Measurements from ENCODE around the gene CFAP251. TPM values are rescaled to one million over a fixed set of nuclear protein-coding genes. Genes with fewer than 3 reads are reported as not detected.

The CFAP251 gene
- total and polyA plus RNA-seq, 7 donors: 0.68 to 3.0 (median 1.1) TPM; not detected in 1

DNA sequence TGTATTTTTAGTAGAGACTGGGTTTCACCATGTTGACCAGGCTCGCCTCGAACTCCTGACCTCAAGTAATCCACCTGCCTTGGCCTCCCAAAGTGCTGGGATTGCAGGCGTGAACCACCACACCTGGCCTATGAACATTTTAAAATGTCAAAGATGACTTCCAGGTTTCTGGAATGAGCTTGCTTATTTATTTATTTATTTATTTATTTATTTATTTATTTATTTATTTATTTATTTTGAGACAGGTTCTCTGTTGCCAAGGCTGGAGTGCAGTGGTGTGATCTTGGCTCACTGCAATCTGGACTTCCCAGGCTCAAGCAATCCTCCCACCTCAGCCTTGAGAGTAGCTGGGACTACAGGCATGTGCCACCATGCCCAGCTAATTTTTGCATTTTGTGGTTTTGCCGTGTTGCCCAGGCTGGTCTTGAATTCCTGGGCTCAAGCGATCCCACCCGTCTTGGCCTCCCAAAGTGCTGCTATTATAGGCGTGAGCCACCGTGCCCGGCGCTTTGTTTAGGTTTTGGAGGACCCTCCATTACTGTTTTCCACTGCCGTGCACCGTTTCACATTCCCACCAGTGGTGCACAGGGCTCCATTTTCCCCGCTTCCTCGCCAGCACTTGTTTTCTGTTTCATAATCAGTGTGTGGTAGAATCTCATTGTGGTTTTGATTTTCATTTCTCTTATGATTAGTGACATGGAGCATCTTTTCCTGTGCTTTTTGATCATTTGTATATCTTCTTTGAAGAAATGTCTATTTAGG lies 6.4 kb upstream of the CFAP251 start:
- no peak for TF ChIP-seq CTCF (IDR thresholded peaks at IDR 0.05)
- TF ChIP-seq POLR2A (IDR thresholded peaks at IDR 0.05): no peak
- TF ChIP-seq EP300 (IDR thresholded peaks at IDR 0.05): no peak
- intact Hi-C loops (cut with DNase I): no loop called here
- Histone ChIP-seq H3K4me1 (no peaks in the 10 kb centered on the region), H3K36me3 (peaks cover 0 to 87% (median 30%) of the 10 kb centered on the region in 4 donors), H3K27me3 (no peaks in the 10 kb centered on the region), H3K4me3 (no peak overlapping the region), H3K9me3 (no peaks in the 10 kb centered on the region), H3K27ac (no peak overlapping the region)
- no peak for DNase-seq
- WGBS, 2 donors: 87 to 95% methylated on average over 14 of the region's 14 CpGs

- Histone ChIP-seq H3K9me3 (no peaks in the 10 kb centered on the region), H3K27ac (no peak overlapping the region), H3K4me1 (peaks cover 0 to 8% (median 0%) of the 10 kb centered on the region in 4 donors), H3K36me3 (peaks cover 0 to 65% (median 21%) of the 10 kb centered on the region in 4 donors), H3K4me3 (no peak overlapping the region), H3K27me3 (no peaks in the 10 kb centered on the region)
- no peak for DNase-seq
- intact Hi-C loops (cut with DNase I): no loop called here
- WGBS, 2 donors: 84 to 86% methylated on average over 5 of the region's 5 CpGs
- TF ChIP-seq EP300 (IDR thresholded peaks at IDR 0.05) (no peak), POLR2A (IDR thresholded peaks at IDR 0.05) (no peak), POLR2AphosphoS5 (IDR thresholded peaks at IDR 0.05) (no peak), CTCF (IDR thresholded peaks at IDR 0.05) (no peak)
Observed at GRCh38 chr12:121915841-121916321, 2.5 kb upstream of the CFAP251 start.

- Histone ChIP-seq H3K36me3 (peaks cover 0 to 56% (median 21%) of the 10 kb centered on the region in 4 donors), H3K4me3 (no peak overlapping the region), H3K27me3 (no peaks in the 10 kb centered on the region), H3K27ac (no peak overlapping the region), H3K4me1 (peaks cover 0 to 8% (median 0%) of the 10 kb centered on the region in 4 donors), H3K9me3 (no peaks in the 10 kb centered on the region)
- no peak for TF ChIP-seq EP300 (IDR thresholded peaks at IDR 0.05)
- TF ChIP-seq CTCF (IDR thresholded peaks at IDR 0.05): no peak
- no peak for TF ChIP-seq POLR2AphosphoS5 (IDR thresholded peaks at IDR 0.05)
- 73 to 90% methylated on average over 7 of the region's 7 CpGs for WGBS, 2 donors
- no peak for DNase-seq
- intact Hi-C loops (cut with DNase I): no loop called here
Observed at GRCh38 chr12:121916719-121917118, 1.7 kb upstream of the CFAP251 start.

DNA sequence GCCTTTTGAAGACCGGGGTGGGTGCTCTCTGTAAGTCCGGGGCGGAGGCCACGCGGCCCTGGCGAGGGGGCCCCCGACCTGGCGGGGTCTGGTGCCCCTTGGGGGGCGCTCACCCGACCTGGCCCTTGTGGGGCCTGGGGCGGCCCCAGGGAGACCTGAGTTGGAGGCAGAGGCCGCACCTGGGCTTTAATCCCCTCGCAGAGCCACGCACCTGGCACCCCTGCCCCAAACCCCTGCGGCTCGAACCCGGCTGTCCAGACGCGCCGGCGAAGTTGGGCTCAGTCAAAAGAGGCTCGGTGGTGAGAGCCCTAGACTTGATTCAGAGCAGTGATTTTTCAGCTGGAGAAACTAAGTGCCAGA lies 267 bp downstream of the CFAP251 start:
- peaks cover 0 to 49% (median 21%) of the 10 kb centered on the region in 4 donors for H3K36me3 ChIP-seq
- DNase-seq: no peak
- no peak for TF ChIP-seq POLR2A (IDR thresholded peaks at IDR 0.05)
- TF ChIP-seq EP300 (IDR thresholded peaks at IDR 0.05): no peak
- TF ChIP-seq POLR2AphosphoS5 (IDR thresholded peaks at IDR 0.05): no peak
- no peak for TF ChIP-seq CTCF (IDR thresholded peaks at IDR 0.05)
- H3K27ac ChIP-seq: peak overlapping the region in 3 of 4 donors; percentile 38 to 52 (median 44)
- no peaks in the 10 kb centered on the region for H3K27me3 ChIP-seq
- H3K4me3 ChIP-seq: peak overlapping the region; percentile 31 to 53 (median 44)
- 20 to 21% methylated on average over 22 of the region's 22 CpGs for WGBS, 2 donors
- intact Hi-C loops (cut with DNase I): loop anchor here (1.0 to 2.0 kb wide), 3 partner anchors 103 to 272 kb away; partner anchors contain the start of gene BCL7A
- H3K9me3 ChIP-seq: no peaks in the 10 kb centered on the region
- peaks cover 0 to 9% (median 0%) of the 10 kb centered on the region in 4 donors for H3K4me1 ChIP-seq

Data from sigmoid colon (tissue), 7 donors.